Mononuclear cell (primary cell): ENCODE results near the gene LRRC61. TPM values are rescaled to one million over a fixed set of nuclear protein-coding genes. Genes with fewer than 3 reads are reported as not detected.

Experiments
- H3K27me3 ChIP-seq: 2 replicates; pipeline ENCODE4 v1.6.0; 2011; ENCODE audit warnings: low read length, control low read depth; ENCODE audit not compliant: insufficient read depth
- H3K4me1 ChIP-seq: 2 replicates; pipeline ENCODE4 v1.5.1; 2011; ENCODE audit warnings: mild to moderate bottlenecking, low read length, control low read depth; ENCODE audit not compliant: insufficient read depth
- H3K4me3 ChIP-seq: 2 replicates; pipeline ENCODE4 v1.5.1; 2011; ENCODE audit warnings: mild to moderate bottlenecking, low read length, moderate library complexity
- H3K9me3 ChIP-seq: 2 replicates; pipeline ENCODE4 v1.5.1; 2011; ENCODE audit warnings: low read depth, mild to moderate bottlenecking, control low read depth, low read length
- total RNA-seq: library from RNA; depleted of rRNA; stranded (reverse); fragments of >200 nt; gene quantifications from one replicate; pipeline ENCODE4 v1.2.3, GENCODE V29; 2012

Gene LRRC61
- total RNA-seq, 1 donor, result 15.6 TPM

DNA sequence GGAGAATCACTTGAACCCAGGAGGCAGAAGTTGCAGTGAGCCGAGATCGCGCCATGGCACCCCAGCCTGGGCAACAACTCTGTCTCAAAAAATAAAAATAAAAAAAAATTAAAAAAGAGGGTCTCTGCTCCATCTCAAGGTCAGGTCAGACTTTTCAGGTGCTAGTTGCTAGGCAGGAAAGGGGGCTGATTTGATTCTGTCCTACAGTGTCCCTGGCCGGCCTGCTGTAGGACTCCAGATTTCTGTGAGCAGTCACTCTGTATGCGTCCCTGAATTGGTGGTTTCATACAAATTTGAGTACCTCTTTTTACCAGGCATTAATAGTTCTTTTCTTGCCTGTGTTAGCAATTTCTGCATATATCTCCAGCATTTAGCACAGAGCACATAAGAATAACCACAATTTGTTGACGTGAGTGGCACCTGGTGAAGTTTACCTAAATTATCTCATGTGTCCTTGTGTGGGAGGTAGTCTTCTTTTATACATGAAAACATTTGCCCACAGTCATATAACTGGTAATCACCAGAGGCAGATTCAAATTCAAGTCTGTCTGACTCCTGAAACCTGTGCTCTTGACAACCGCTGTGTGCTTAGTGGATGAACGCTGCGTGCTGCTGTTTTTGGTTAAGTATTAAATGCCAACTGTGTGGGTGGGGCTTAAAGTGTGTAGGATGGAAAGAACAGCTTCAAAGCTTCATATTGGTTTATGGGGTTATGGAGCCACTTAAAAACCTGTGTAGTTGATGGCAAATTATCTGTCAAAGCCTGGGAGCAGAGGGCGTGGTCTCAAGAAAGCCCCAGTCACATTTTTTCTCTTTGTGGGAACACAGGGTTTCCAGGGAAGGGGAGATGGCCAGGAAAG is 52.7 kb downstream of the LRRC61 start:
- no peak overlapping the region for H3K4me3 ChIP-seq
- H3K4me1 ChIP-seq, result peaks cover 37% of the 10 kb centered on the region
- no peaks in the 10 kb centered on the region for H3K27me3 ChIP-seq
- no peaks in the 10 kb centered on the region for H3K9me3 ChIP-seq

DNA sequence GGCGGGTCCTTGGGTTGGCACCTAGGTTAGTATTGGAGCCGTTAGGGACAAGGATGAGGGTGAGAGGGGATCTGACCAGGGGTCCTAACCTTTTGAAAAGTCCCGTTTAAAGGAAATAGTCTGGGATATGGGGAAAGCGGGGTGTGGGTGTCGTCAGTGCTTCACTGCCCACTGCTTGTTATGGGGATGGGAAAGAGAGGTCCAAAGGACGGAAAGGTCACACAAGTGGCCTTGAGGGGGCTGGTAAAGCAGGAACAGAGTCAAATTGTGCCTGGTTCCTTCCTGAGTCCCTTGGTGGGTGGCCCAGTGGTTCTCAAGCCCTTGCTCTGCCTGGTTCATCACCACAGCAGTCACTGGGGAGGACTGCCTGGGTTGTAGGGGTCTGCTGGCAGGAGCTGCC is 53.4 kb downstream of the LRRC61 start:
- H3K4me3 ChIP-seq, result no peak overlapping the region
- peaks cover 37% of the 10 kb centered on the region for H3K4me1 ChIP-seq
- no peaks in the 10 kb centered on the region for H3K9me3 ChIP-seq
- no peaks in the 10 kb centered on the region for H3K27me3 ChIP-seq

DNA sequence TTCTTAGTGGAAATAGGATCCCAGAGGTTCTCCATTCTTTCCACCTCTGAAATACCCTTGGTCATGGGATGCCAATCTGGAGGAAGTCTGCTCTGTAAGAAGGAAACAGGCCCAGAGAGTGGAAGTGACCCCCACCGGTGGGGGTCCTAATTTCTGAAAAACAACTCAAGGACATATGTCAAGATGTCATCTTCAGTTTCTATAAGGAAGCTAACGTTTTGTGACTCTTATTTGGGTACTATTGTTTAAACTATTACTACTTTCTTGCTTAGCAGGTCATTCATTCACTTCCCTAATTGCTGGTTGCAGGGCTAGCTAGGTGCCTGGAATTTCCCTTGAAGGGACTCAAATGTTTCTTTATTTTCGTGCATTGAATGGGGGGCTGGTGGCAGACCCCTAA is 54.0 kb downstream of the LRRC61 start:
- Histone ChIP-seq H3K27me3 (no peaks in the 10 kb centered on the region), H3K9me3 (no peaks in the 10 kb centered on the region), H3K4me3 (no peak overlapping the region), H3K4me1 (peaks cover 37% of the 10 kb centered on the region)

- Histone ChIP-seq H3K9me3 (no peaks in the 10 kb centered on the region), H3K4me1 (peaks cover 37% of the 10 kb centered on the region), H3K4me3 (no peak overlapping the region), H3K27me3 (no peaks in the 10 kb centered on the region)
Measured at GRCh38 chr7:150377635-150378034, 54.5 kb downstream of the LRRC61 start.

DNA sequence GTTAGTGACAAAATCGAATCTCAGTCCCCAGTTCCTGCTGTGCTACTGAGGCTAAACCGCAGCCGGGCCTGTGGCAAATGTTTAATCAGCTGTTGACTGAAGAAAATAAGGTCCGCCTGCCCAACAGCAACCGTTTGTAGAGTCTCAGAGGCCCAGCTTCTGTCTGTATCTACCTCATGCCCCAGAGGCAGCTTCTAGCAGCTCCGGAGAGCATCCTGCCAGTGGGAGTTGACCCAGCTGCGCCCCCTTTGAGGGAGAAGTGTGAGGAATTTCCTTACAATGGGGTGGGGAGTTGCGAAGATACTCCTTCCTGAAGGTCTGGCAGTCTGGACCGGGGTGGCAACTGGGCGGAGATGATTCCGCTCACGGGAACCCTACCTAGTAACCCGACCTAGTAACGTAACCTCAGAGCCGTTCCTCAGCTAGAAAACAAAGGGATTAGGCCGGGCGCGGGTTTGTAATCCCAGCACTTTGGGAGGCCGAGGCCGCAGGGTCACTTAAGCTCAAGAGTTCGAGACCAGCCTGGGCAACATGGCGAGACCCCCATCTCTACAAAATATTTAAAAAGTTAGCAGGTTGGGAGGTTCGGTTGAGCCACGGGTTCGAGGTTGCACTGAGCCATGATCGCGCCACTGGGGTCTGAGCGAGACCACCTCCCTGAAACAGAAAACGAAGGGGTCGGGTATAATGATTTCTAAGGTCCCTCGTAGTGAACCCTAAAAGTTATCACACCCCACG is 55.1 kb downstream of the LRRC61 start:
- H3K4me3 ChIP-seq, result peak overlapping the region; percentile 78
- H3K27me3 ChIP-seq, result no peaks in the 10 kb centered on the region
- no peaks in the 10 kb centered on the region for H3K9me3 ChIP-seq
- peaks cover 37% of the 10 kb centered on the region for H3K4me1 ChIP-seq

- Histone ChIP-seq H3K27me3 (no peaks in the 10 kb centered on the region), H3K4me1 (peaks cover 39% of the 10 kb centered on the region), H3K4me3 (peak within 1 kb of the TSS; percentile 78), H3K9me3 (no peaks in the 10 kb centered on the region)
Measured at GRCh38 chr7:150378853-150379440, 55.8 kb downstream of the LRRC61 start, which contains the start of gene ZNF775. ZNF775 (plus strand) TSS chr7:150379330; CDS start chr7:150388471, 9,141 bp downstream.

DNA sequence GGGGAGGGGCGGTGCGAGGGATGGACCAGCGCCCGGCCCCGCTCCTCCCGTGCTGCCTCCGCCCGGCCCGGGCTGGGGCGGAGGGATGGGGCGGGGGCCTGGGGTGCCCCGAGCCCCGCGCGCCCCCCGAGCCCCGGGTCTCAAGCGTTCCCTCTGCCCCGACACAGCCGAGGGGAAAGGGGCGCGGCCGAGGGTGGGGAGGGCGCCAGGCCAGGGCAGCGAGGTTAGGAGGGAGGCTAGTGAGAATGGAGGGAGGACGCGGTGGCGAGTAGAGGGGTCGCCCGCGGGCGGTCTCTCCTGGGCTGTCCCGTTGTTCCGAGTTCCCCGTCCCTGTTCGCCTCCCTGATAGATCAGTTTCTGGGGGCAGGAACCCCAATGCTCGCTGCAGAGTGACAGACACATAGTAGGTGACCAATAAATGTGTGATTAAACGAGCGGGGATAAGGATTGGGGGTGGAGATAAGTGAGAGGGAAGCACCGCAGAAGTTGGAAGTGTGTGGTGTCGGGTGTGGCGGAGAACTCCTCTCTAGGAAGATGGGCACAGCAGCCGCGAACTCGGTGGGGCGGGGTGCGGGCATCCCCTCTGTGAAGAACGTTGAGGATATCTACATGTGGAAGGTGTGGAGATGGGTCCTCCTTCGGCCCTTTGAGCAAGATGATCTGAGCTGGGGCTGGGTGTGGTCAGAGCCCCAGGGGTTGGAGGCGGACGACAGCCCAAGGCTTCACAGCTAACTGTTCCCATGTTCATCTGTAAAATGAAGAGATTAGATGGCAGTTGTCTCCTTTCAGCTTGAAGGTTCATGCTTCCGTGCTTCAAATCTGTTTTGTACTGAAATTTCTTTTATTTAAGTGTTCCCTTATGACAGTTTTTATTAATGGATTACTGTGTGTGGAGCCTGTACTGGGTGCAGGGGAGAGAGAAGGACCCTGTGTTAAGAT is 56.6 kb downstream of the LRRC61 start:
- no peaks in the 10 kb centered on the region for H3K27me3 ChIP-seq
- H3K4me1 ChIP-seq, result peaks cover 46% of the 10 kb centered on the region
- H3K4me3 ChIP-seq, result peak overlapping the region; percentile 78
- H3K9me3 ChIP-seq, result no peaks in the 10 kb centered on the region

GRCh38 chr7:150380463-150380862 is 57.3 kb downstream of the LRRC61 start:
- H3K4me1 ChIP-seq, result peaks cover 52% of the 10 kb centered on the region
- no peaks in the 10 kb centered on the region for H3K9me3 ChIP-seq
- no peaks in the 10 kb centered on the region for H3K27me3 ChIP-seq
- H3K4me3 ChIP-seq, result no peak overlapping the region

- Histone ChIP-seq H3K4me3 (no peak overlapping the region), H3K4me1 (peaks cover 52% of the 10 kb centered on the region), H3K9me3 (no peaks in the 10 kb centered on the region), H3K27me3 (no peaks in the 10 kb centered on the region)
Measured at GRCh38 chr7:150381096-150381495, 57.9 kb downstream of the LRRC61 start.

GRCh38 chr7:150381785-150382122 is 58.6 kb downstream of the LRRC61 start:
- peaks cover 45% of the 10 kb centered on the region for H3K4me1 ChIP-seq
- no peaks in the 10 kb centered on the region for H3K27me3 ChIP-seq

GRCh38 chr7:150382123-150382843 is 59.1 kb downstream of the LRRC61 start:
- Histone ChIP-seq H3K9me3 (no peaks in the 10 kb centered on the region), H3K4me1 (peaks cover 42% of the 10 kb centered on the region), H3K4me3 (no peak overlapping the region), H3K27me3 (no peaks in the 10 kb centered on the region)

More at GRCh38 chr7:150381785-150382122, 58.6 kb downstream of the LRRC61 start:
- Histone ChIP-seq H3K4me3 (no peak overlapping the region), H3K9me3 (no peaks in the 10 kb centered on the region)

- no peaks in the 10 kb centered on the region for H3K27me3 ChIP-seq
- H3K4me3 ChIP-seq, result no peak overlapping the region
- peaks cover 36% of the 10 kb centered on the region for H3K4me1 ChIP-seq
- H3K9me3 ChIP-seq, result no peaks in the 10 kb centered on the region
Measured at GRCh38 chr7:150382844-150383225, 59.7 kb downstream of the LRRC61 start.

DNA sequence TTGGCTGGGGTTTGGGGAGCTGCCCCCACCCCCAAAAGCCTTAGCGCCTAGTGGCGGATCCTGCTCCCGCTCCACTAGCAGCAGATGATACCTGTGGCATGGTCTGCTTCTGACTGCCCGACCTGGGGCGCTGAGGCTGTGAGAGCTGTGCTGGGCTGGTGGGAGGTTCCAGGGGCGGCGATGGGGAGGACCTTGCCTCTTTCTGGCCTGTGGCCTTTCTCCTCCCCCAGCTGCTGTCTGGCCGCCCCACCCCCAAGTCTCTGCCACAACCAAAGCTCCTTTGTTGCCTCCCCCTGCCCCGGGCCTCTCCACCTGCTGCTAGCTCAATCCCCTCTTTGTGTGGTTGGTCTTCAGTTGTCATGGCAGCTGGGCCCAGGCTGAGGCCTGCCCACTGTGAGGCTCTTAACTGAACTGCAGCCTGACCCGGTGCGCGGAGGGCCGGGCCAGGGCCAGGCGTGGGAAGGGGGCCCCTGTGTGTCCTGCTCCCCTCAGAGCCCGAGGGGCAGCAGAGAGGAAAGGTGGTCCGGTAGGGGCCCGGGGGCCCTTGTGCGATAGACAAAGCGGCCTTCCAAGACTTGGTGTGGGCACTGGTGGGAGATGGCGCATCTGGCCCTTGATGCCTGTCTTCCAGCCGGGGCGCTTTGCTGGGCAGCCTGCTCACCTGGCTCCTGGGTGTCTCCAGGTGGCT is 60.7 kb downstream of the LRRC61 start:
- Histone ChIP-seq H3K9me3 (no peaks in the 10 kb centered on the region), H3K4me3 (no peak overlapping the region), H3K27me3 (no peaks in the 10 kb centered on the region), H3K4me1 (peaks cover 34% of the 10 kb centered on the region)
